Mesendoderm (in vitro differentiated cells): ENCODE results near the gene PACRGL.
"Not testable (repeated sequence)": the region's sequence is repeated elsewhere in the genome, so short reads cannot be mapped to it uniquely, and the experiment has no call there.

Source experiments
- DNase-seq: peaks from one replicate; pipeline ENCODE4 v3.0.0; 2013
- H2AK5ac ChIP-seq: 2 replicates; pipeline ENCODE4 v1.6.1; 2013; ENCODE audit warnings: low read length, inconsistent platforms
- H2BK120ac ChIP-seq: 2 replicates; pipeline ENCODE4 v1.6.1; 2013; ENCODE audit warnings: low read depth, mild to moderate bottlenecking, low read length, moderate library complexity, mixed read lengths
- H2BK15ac ChIP-seq: replicated peaks from 2 replicates; pipeline ENCODE4 v1.6.1; 2013; ENCODE audit warnings: low read depth, mild to moderate bottlenecking, moderate library complexity
- H2BK5ac ChIP-seq: 2 replicates; pipeline ENCODE4 v1.6.1; 2013; ENCODE audit warnings: low read length, inconsistent platforms
- H3K18ac ChIP-seq: 2 replicates; pipeline ENCODE4 v1.6.1; 2013; ENCODE audit warnings: mild to moderate bottlenecking, low read length, mixed read lengths
- H3K23ac ChIP-seq: one replicate; pipeline ENCODE4 v1.6.1; 2013; ENCODE audit warnings: low read length
- H3K27ac ChIP-seq: 2 replicates; pipeline ENCODE4 v1.5.1; 2013; ENCODE audit warnings: low read depth, mild to moderate bottlenecking, inconsistent platforms, low read length, moderate library complexity
- H3K27me3 ChIP-seq: 2 replicates; pipeline ENCODE4 v1.6.1; 2013; ENCODE audit warnings: low read length, control low read depth, mild to moderate bottlenecking, inconsistent platforms; ENCODE audit not compliant: insufficient read depth, poor library complexity
- H3K36me3 ChIP-seq: 2 replicates; pipeline ENCODE4 v1.6.1; 2013; ENCODE audit warnings: low read length, inconsistent platforms; ENCODE audit not compliant: control insufficient read depth, insufficient read depth
- H3K4ac ChIP-seq: one replicate; pipeline ENCODE4 v1.6.1; 2013; ENCODE audit warnings: low read depth, mild to moderate bottlenecking, low read length, moderate library complexity
- H3K4me1 ChIP-seq: 2 replicates; pipeline ENCODE4 v1.6.1; 2013; ENCODE audit warnings: low read depth, low read length, inconsistent platforms; ENCODE audit not compliant: control insufficient read depth
- H3K4me2 ChIP-seq: 2 replicates; pipeline ENCODE4 v1.6.1; 2013; ENCODE audit warnings: low read length
- H3K4me3 ChIP-seq: 2 replicates; pipeline ENCODE4 v1.5.1; 2013; ENCODE audit warnings: mild to moderate bottlenecking, low read length
- H3K56ac ChIP-seq: one replicate; pipeline ENCODE4 v1.6.1; 2013; ENCODE audit warnings: low read length
- H3K79me1 ChIP-seq: 2 replicates; pipeline ENCODE4 v1.6.1; 2013; ENCODE audit warnings: low read length, inconsistent platforms
- H3K79me2 ChIP-seq: 2 replicates; pipeline ENCODE4 v1.6.1; 2013; ENCODE audit warnings: mild to moderate bottlenecking, low read length; ENCODE audit not compliant: control insufficient read depth, insufficient read depth
- H3K9ac ChIP-seq: 2 replicates; pipeline ENCODE4 v1.6.1; 2013; ENCODE audit warnings: low read length, inconsistent platforms
- H4K5ac ChIP-seq: one replicate; pipeline ENCODE4 v1.6.1; 2013; ENCODE audit warnings: low read length
- H4K8ac ChIP-seq: one replicate; pipeline ENCODE4 v1.6.1; 2013; ENCODE audit warnings: low read depth, mild to moderate bottlenecking, control low read depth, low read length, moderate library complexity
- WGBS: extraction: QIAGEN DNeasy Blood & Tissue Kit; methylation state at CpG from one replicate; pipeline ENCODE4 v1.1.7; 2013; ENCODE audit warnings: low lambda C conversion rate, missing lambda C conversion rate; ENCODE audit not compliant: insufficient coverage; ENCODE audit errors: extremely low coverage; 5-methylcytosine and 5-hydroxymethylcytosine counted together

Gene PACRGL

DNA sequence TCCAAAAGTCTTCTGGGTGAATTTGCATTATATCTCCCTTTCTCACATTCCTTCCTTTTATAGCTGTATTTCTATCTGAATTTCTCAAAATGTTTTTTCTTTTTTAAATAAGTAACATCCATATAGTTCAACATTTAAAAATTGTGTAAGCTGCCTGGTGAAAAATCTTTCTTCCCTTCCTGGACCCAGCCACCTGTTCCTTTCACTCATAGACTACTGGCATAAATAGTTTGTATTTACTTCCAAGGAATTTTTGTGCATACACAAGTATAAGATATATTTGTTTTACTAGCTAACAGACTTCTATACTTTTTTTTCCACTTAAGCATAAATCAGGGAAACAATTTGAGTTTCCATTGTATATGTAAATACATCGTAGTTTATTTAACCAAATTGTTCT lies 35.7 kb downstream of the PACRGL start:
- H3K18ac ChIP-seq = no peak overlapping the region
- H3K4me3 ChIP-seq = no peak overlapping the region
- H3K36me3 ChIP-seq = peaks cover 2% of the 10 kb centered on the region
- H3K56ac ChIP-seq = no peak overlapping the region
- H2AK5ac ChIP-seq = no peak overlapping the region
- H2BK5ac ChIP-seq = no peak overlapping the region
- H3K4me1 ChIP-seq = no peaks in the 10 kb centered on the region
- no peaks in the 10 kb centered on the region for H3K79me1 ChIP-seq
- H4K8ac ChIP-seq = no peak overlapping the region
- no peaks in the 10 kb centered on the region for H3K79me2 ChIP-seq
- H3K9ac ChIP-seq = no peak overlapping the region
- no peak overlapping the region for H3K4me2 ChIP-seq
- H3K27me3 ChIP-seq = no peaks in the 10 kb centered on the region
- H3K27ac ChIP-seq = no peak overlapping the region
- H4K5ac ChIP-seq = no peak overlapping the region
- no peak overlapping the region for H3K4ac ChIP-seq
- H3K23ac ChIP-seq = no peak overlapping the region
- DNase-seq = no peak
- no CpG with 5 or more reads among the region's 1 CpG for WGBS
- H2BK15ac ChIP-seq = no peak overlapping the region
- H2BK120ac ChIP-seq = no peak overlapping the region

GRCh38 chr4:20746000-20746399 lies 45.7 kb downstream of the PACRGL start:
- H3K36me3 ChIP-seq, H2BK15ac ChIP-seq, H3K27ac ChIP-seq, H4K8ac ChIP-seq, H3K27me3 ChIP-seq, H4K5ac ChIP-seq, H2BK5ac ChIP-seq, DNase-seq, H3K4me2 ChIP-seq, H3K4me1 ChIP-seq, H3K23ac ChIP-seq, H2AK5ac ChIP-seq, H3K9ac ChIP-seq, H3K4me3 ChIP-seq, H3K4ac ChIP-seq, H3K79me2 ChIP-seq, H3K18ac ChIP-seq, H2BK120ac ChIP-seq, H3K79me1 ChIP-seq, H3K56ac ChIP-seq: not testable (repeated sequence)
- no CpG with 5 or more reads among the region's 4 CpGs for WGBS

DNA sequence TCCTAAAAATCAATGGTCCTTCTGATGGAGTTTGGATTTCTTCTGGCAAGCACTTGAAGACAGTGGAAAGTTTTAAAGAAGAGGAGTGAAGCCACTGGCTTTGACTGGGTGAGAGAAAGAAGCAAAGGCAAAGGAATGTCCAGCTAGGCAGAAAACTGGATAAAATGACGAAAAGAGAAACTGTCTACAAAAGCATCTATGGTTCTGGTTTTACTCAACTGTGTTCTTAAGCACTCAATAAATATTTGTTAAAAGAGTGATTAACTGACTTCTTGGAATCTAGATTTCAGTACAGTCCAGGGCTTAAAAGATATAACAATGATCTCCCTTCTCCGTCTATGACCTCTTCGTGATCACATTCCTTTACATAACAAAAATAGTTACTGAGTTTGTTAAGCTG lies 52.4 kb downstream of the PACRGL start:
- no peak overlapping the region for H2BK120ac ChIP-seq
- H4K5ac ChIP-seq = no peak overlapping the region
- H4K8ac ChIP-seq = no peak overlapping the region
- no peak overlapping the region for H3K4me3 ChIP-seq
- H3K56ac ChIP-seq = no peak overlapping the region
- H3K79me1 ChIP-seq = no peaks in the 10 kb centered on the region
- no peak overlapping the region for H3K18ac ChIP-seq
- DNase-seq = no peak
- no peak overlapping the region for H3K9ac ChIP-seq
- no CpG with 5 or more reads among the region's 3 CpGs for WGBS
- no peaks in the 10 kb centered on the region for H3K79me2 ChIP-seq
- H3K36me3 ChIP-seq = no peaks in the 10 kb centered on the region
- H2BK5ac ChIP-seq = no peak overlapping the region
- no peak overlapping the region for H3K4ac ChIP-seq
- no peak overlapping the region for H3K23ac ChIP-seq
- H3K27me3 ChIP-seq = no peaks in the 10 kb centered on the region
- no peak overlapping the region for H3K4me2 ChIP-seq
- no peak overlapping the region for H2BK15ac ChIP-seq
- H2AK5ac ChIP-seq = no peak overlapping the region
- H3K4me1 ChIP-seq = no peaks in the 10 kb centered on the region
- H3K27ac ChIP-seq = no peak overlapping the region

DNA sequence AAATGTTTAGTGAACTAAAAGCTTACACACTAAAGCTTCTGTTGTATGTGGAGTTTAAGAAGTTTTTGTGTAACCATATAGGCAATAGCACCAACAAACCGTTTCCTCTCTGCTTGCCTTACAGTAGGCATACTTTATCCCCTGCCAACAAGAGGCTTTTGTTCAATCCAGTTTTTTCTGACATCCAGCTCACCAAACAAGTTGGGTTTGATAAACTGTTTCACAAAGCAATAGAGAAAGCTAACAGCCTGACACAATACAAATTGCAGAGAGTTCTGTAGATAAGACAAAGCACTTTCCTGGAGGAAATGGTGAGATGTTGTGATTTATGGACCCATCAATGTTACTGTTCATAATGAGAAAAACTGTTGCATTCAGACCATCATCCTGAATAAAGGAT lies 53.8 kb downstream of the PACRGL start:
- Histone ChIP-seq H3K79me1 (no peaks in the 10 kb centered on the region), H3K23ac (no peak overlapping the region), H3K4me1 (no peaks in the 10 kb centered on the region), H2BK5ac (no peak overlapping the region), H2BK15ac (no peak overlapping the region), H4K5ac (no peak overlapping the region), H3K56ac (no peak overlapping the region), H2AK5ac (no peak overlapping the region), H3K18ac (no peak overlapping the region), H3K27ac (no peak overlapping the region), H3K79me2 (no peaks in the 10 kb centered on the region), H3K4me2 (no peak overlapping the region), H3K9ac (no peak overlapping the region), H2BK120ac (no peak overlapping the region), H3K36me3 (no peaks in the 10 kb centered on the region), H3K4ac (no peak overlapping the region), H3K27me3 (no peaks in the 10 kb centered on the region), H4K8ac (no peak overlapping the region), H3K4me3 (no peak overlapping the region)
- DNase-seq = no peak
- no CpG with 5 or more reads among the region's 1 CpG for WGBS

- Histone ChIP-seq H2BK15ac (no peak overlapping the region), H3K4me3 (no peak overlapping the region), H2BK5ac (no peak overlapping the region), H3K36me3 (no peaks in the 10 kb centered on the region), H3K4ac (no peak overlapping the region), H3K23ac (no peak overlapping the region), H4K8ac (no peak overlapping the region), H3K9ac (no peak overlapping the region), H3K27me3 (no peaks in the 10 kb centered on the region), H4K5ac (no peak overlapping the region), H3K18ac (no peak overlapping the region), H3K27ac (no peak overlapping the region), H2AK5ac (no peak overlapping the region), H3K79me1 (no peaks in the 10 kb centered on the region), H2BK120ac (no peak overlapping the region), H3K4me1 (no peaks in the 10 kb centered on the region), H3K79me2 (no peaks in the 10 kb centered on the region), H3K56ac (no peak overlapping the region), H3K4me2 (no peak overlapping the region)
- WGBS = no CpG with 5 or more reads among the region's 2 CpGs
- DNase-seq = peak; percentile 27
These were observed 59.8 kb downstream of the PACRGL start for GRCh38 chr4:20760053-20760452.

DNA sequence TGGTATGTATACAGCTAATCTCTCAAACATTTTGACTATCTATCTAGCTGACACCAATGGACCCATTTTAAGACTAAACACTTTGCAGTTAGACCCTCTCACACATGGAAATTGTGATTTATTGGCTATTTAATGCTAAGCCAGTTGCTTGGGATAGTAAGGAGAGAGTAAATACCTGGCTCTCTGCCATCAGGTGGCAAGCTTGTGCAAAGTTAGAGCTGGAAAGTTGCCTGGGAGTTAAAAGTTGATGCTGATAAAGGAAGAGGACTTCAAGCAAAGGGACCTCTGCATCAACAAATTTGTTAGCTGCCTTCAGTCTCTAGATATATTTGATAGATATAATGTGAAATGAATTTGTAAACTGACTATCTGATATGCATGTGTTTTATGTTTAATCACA lies 61.1 kb downstream of the PACRGL start:
- H3K79me1 ChIP-seq = no peaks in the 10 kb centered on the region
- H3K4me3 ChIP-seq = no peak overlapping the region
- H3K4ac ChIP-seq = no peak overlapping the region
- no peak overlapping the region for H3K9ac ChIP-seq
- no peak overlapping the region for H2BK15ac ChIP-seq
- H3K4me1 ChIP-seq = no peaks in the 10 kb centered on the region
- no peaks in the 10 kb centered on the region for H3K79me2 ChIP-seq
- no peak overlapping the region for H3K23ac ChIP-seq
- no peak overlapping the region for H2BK120ac ChIP-seq
- H2BK5ac ChIP-seq = no peak overlapping the region
- no peak for DNase-seq
- no peaks in the 10 kb centered on the region for H3K36me3 ChIP-seq
- H3K56ac ChIP-seq = no peak overlapping the region
- no peak overlapping the region for H3K27ac ChIP-seq
- no peak overlapping the region for H2AK5ac ChIP-seq
- no peak overlapping the region for H3K4me2 ChIP-seq
- no peaks in the 10 kb centered on the region for H3K27me3 ChIP-seq
- no peak overlapping the region for H4K5ac ChIP-seq
- no peak overlapping the region for H4K8ac ChIP-seq
- no peak overlapping the region for H3K18ac ChIP-seq
